Endothelial cell of umbilical vein (primary cell): ENCODE data around the gene PFDN1. TPM values are rescaled to one million over a fixed set of nuclear protein-coding genes. Genes with fewer than 3 reads are reported as not detected.

Source experiments
- BruUV-seq: library from RNA; stranded (reverse); fragments of 400-500 nt; replicated peaks from 2 replicates; lab custom pipeline; 2021; lab: Mats Ljungman, UMichigan
- CTCF ChIA-PET: fragments of 300-600, 350-600 bp; sonication (Branson Sonifier 250); formaldehyde crosslinking; loops from one replicate; lab custom pipeline; 2021; ENCODE audit warnings: antibody characterized with exemption, inconsistent platforms; lab: Charles Lee
- POLR2A ChIA-PET: fragments of 300-600, 350-600 bp; sonication (Branson Sonifier 250); formaldehyde crosslinking; loops from one replicate; lab custom pipeline; 2021; ENCODE audit warnings: antibody characterized with exemption, inconsistent platforms; lab: Charles Lee
- DNase-seq: peaks from one replicate; pipeline ENCODE4 v3.0.0-alpha.2; 2011; ENCODE audit warnings: low read depth, low spot score
- FAIRE-seq: peaks from 2 replicates; lab custom pipeline; 2011; peaks lifted over from hg19 to GRCh38; lab: Jason Lieb, UNC
- H2AFZ ChIP-seq: 2 replicates; pipeline ENCODE4 v1.6.0; 2012; ENCODE audit warnings: low read depth, low read length, control low read depth, inconsistent platforms
- H3K27ac ChIP-seq: 2 replicates; pipeline ENCODE4 v1.5.1; 2011; ENCODE audit warnings: low read depth, mild to moderate bottlenecking, control low read depth, low read length, moderate library complexity; ENCODE audit not compliant: insufficient read depth
- H3K27me3 ChIP-seq, 2 experiments: 2 replicates each; pipeline versions ENCODE4 v1.6.0 to v1.6.1; 2011; ENCODE audit warnings: low read length in 2 of 2, mixed read lengths in 1 of 2; ENCODE audit not compliant: control insufficient read depth in 2 of 2, insufficient read depth in 2 of 2
- H3K36me3 ChIP-seq, 2 experiments: 2 replicates in 1 of 2; 3 replicates in 1 of 2; pipeline ENCODE4 v1.5.1; 2011; ENCODE audit warnings: low read length in 2 of 2, mild to moderate bottlenecking in 1 of 2, moderate library complexity in 1 of 2; ENCODE audit not compliant: control insufficient read depth in 2 of 2, insufficient read depth in 2 of 2; ENCODE audit errors: extremely low read depth in 1 of 2
- H3K4me1 ChIP-seq: 3 replicates; pipeline ENCODE4 v1.5.1; 2011; ENCODE audit warnings: mild to moderate bottlenecking, low read length; ENCODE audit not compliant: control insufficient read depth, insufficient read depth; ENCODE audit errors: extremely low read depth
- H3K4me2 ChIP-seq: 2 replicates; pipeline ENCODE4 v1.6.1; 2011; ENCODE audit warnings: low read length, control low read depth, mixed read lengths; ENCODE audit not compliant: insufficient read depth
- H3K4me3 ChIP-seq, 3 experiments: fragments of 200-600 bp in 1 of 3; sonication (generic), shearing (Covaris generic) in 1 of 3; replicated peaks in 1 of 3; 2 replicates each; pipeline ENCODE4 v1.5.1; 2011 to 2016; ENCODE audit warnings: control low read depth in 3 of 3, low read length in 3 of 3, mild to moderate bottlenecking in 2 of 3, inconsistent platforms in 1 of 3, low read depth in 1 of 3, moderate library complexity in 1 of 3; ENCODE audit not compliant: insufficient read depth in 1 of 3
- H3K79me2 ChIP-seq: 2 replicates; pipeline ENCODE4 v1.6.0; 2012; ENCODE audit warnings: low read length, inconsistent platforms; ENCODE audit not compliant: control insufficient read depth, insufficient read depth
- H3K9ac ChIP-seq: replicated peaks from 2 replicates; pipeline ENCODE3; 2011; ENCODE audit warnings: low read length, control low read depth; ENCODE audit not compliant: insufficient read depth; ENCODE audit errors: extremely low read depth
- H3K9me1 ChIP-seq: replicated peaks from 3 replicates; pipeline ENCODE4 v1.6.0; 2011; ENCODE audit warnings: mild to moderate bottlenecking, low read length; ENCODE audit not compliant: control insufficient read depth, insufficient read depth; ENCODE audit errors: extremely low read depth
- H3K9me3 ChIP-seq: replicated peaks from 2 replicates; pipeline ENCODE4 v1.5.1; 2012; ENCODE audit warnings: low read length, inconsistent platforms; ENCODE audit not compliant: control insufficient read depth, insufficient read depth
- H4K20me1 ChIP-seq: replicated peaks from 2 replicates; pipeline ENCODE3; 2011; ENCODE audit warnings: mild to moderate bottlenecking, low read length; ENCODE audit not compliant: control insufficient read depth, insufficient read depth; ENCODE audit errors: extremely low read depth
- CTCF ChIP-seq, 2 donors: IDR thresholded peaks; 1 replicate in 1 of 2; 2 replicates in 1 of 2; pipeline ENCODE4 v1.5.1; 2011; ENCODE audit warnings: low read length in 2 of 2, mild to moderate bottlenecking in 2 of 2, moderate library complexity in 2 of 2, control low read depth in 1 of 2, inconsistent platforms in 1 of 2, low read depth in 1 of 2; ENCODE audit not compliant: insufficient read depth in 1 of 2; ENCODE audit errors: extremely low read depth in 1 of 2
- GATA2 ChIP-seq: IDR thresholded peaks from 2 replicates; pipeline ENCODE4 v1.7.0; 2011; ENCODE audit warnings: low read depth, mild to moderate bottlenecking, moderate library complexity, mixed read lengths, low read length; ENCODE audit not compliant: insufficient read length, insufficient read depth
- MAX ChIP-seq: IDR thresholded peaks from 2 replicates; pipeline ENCODE4 v1.6.1; 2011; ENCODE audit not compliant: insufficient read depth, insufficient read length
- POLR2A ChIP-seq: IDR thresholded peaks from 2 replicates; pipeline ENCODE4 v1.6.1; 2012; ENCODE audit warnings: low read depth, mild to moderate bottlenecking, control low read depth, low read length
- dilution Hi-C: fragments of 300-500 bp; cut with MboI; formaldehyde crosslinking; loops from one replicate; pipeline ENCODE4 v1.15.0; 2019; ENCODE audit warnings: low sequenced_read_pairs; ENCODE audit not compliant: extremely low pct_ligation_motif_present
- intact Hi-C: fragments of 100-400 bp; cut with micrococcal nuclease; formaldehyde crosslinking; loops from one replicate; pipeline ENCODE4 v1.10.0; 2022
- polyA plus RNA-seq, 4 experiments: library from polyadenylated mRNA; depleted of rRNA in 3 of 4; stranded (reverse) in 3 of 4; unstranded in 1 of 4; fragments of >200 nt; gene quantifications; 2 replicates each; pipeline versions ENCODE4 v1.2.1 to v1.2.3, GENCODE V29; 2011 to 2012; ENCODE audit warnings: missing spikeins in 1 of 4
- total RNA-seq: library from RNA; stranded (reverse); gene quantifications from 2 replicates; pipeline ENCODE4 v1.2.3, GENCODE V29; 2021

Gene PFDN1
- total and polyA plus RNA-seq, 2 donors (not counting 3 experiments of a cell fraction or from before 2014, with no cell fraction given): 107 to 158 TPM

GRCh38 chr5:140351609-140352334 is 48.9 kb upstream of the PFDN1 start:
- intact Hi-C loops: loop anchor here (1.0 kb wide), 1 partner anchor 107 kb away; no protein-coding TSS in a partner anchor
- peak; percentile 87 for FAIRE-seq

More at GRCh38 chr5:140351609-140352334, 48.9 kb upstream of the PFDN1 start:
- dilution Hi-C loops: no loop called here
- BruUV-seq: no TSS peak
- H3K4me1 ChIP-seq: peaks cover 16% of the 10 kb centered on the region
- H3K4me2 ChIP-seq: no peak overlapping the region
- no peaks in the 10 kb centered on the region for H3K36me3 ChIP-seq
- POLR2A ChIA-PET: no interaction called here
- peak; percentile 79 for DNase-seq
- no peak overlapping the region for H3K4me3 ChIP-seq
- peak overlapping the region; percentile 15 for H2AFZ ChIP-seq
- TF ChIP-seq POLR2A (no peak), MAX (no peak), CTCF (IDR thresholded peaks at IDR 0.05; ENCODE audit: extremely low read depth in 1 of 2, insufficient read depth in 1 of 2, low read depth in 1 of 2, low read length in 2 of 2) (peak; percentile 70 to 71), GATA2 (no peak)
- H3K27ac ChIP-seq: no peak overlapping the region
- CTCF ChIA-PET: interaction anchor here (0.6 to 16.7 kb wide), 33 partner anchors 9 to 368 kb away, joined by 3 to 1214 read pairs (median 5); partner anchors contain the start of gene SLC4A9
- no peaks in the 10 kb centered on the region for H3K79me2 ChIP-seq
- H3K9me3 ChIP-seq: no peaks in the 10 kb centered on the region
- H3K9me1 ChIP-seq: no peaks in the 10 kb centered on the region
- no peak overlapping the region for H3K9ac ChIP-seq
- no peaks in the 10 kb centered on the region for H3K27me3 ChIP-seq
- no peaks in the 10 kb centered on the region for H4K20me1 ChIP-seq
